ENCODE measurements around the gene STAT5A. TPM values are rescaled to one million over a fixed set of nuclear protein-coding genes. Genes with fewer than 3 reads are reported as not detected.

STAT5A gene
- 12.4 and 16.0 TPM in 2 replicates for total RNA-seq

GRCh38 chr17:42287977-42288802 lies at the start of gene STAT5A:
Gene STAT5A (plus strand): TSS chr17:42288498. CDS start chr17:42289412, 914 bp downstream.

GRCh38 chr17:42276359-42276608 lies 12.0 kb upstream of the STAT5A start, which contains the start of gene STAT5B:
Gene STAT5B (minus strand): TSS chr17:42276391. CDS start chr17:42232127, 44,264 bp downstream.

Other genes with a start within 250 kb of the STAT5A start
- 0.07 and 0.20 TPM in 2 replicates for gene C17orf113, start 237.9 kb upstream of the STAT5A start, total RNA-seq
- gene ZNF385C, start 190.0 kb upstream of the STAT5A start, total RNA-seq = not detected in 2 replicates
- 15.4 and 17.7 TPM in 2 replicates for gene DHX58, start 175.8 kb upstream of the STAT5A start, total RNA-seq
- 11.3 and 14.1 TPM in 2 replicates for gene KAT2A, start 167.1 kb upstream of the STAT5A start, total RNA-seq
- not detected in 2 replicates for gene HSPB9, start 165.7 kb upstream of the STAT5A start, total RNA-seq
- gene RAB5C, start 133.5 kb upstream of the STAT5A start, total RNA-seq = 187 and 191 TPM in 2 replicates
- 0.07 and 0.15 TPM in 2 replicates for gene KCNH4, start 107.4 kb upstream of the STAT5A start, total RNA-seq
- not detected in 2 replicates for gene HCRT, start 103.0 kb upstream of the STAT5A start, total RNA-seq
- 10.9 and 19.9 TPM in 2 replicates for gene GHDC, start 94.0 kb upstream of the STAT5A start, total RNA-seq
- 24.4 and 27.5 TPM in 2 replicates for gene STAT5B, start 12.1 kb upstream of the STAT5A start, total RNA-seq
- gene STAT3, start 99.9 kb downstream of the STAT5A start, total RNA-seq = 82.8 and 83.5 TPM in 2 replicates
- 888 and 904 TPM in 2 replicates for gene CAVIN1, start 134.8 kb downstream of the STAT5A start, total RNA-seq
- gene ATP6V0A1, start 170.4 kb downstream of the STAT5A start, total RNA-seq = 17.9 and 22.9 TPM in 2 replicates
- gene NAGLU, start 247.7 kb downstream of the STAT5A start, total RNA-seq = 44.9 and 56.5 TPM in 2 replicates

All from mammary microvascular endothelial cell (primary cell).